AG08396 (cell line): ENCODE measurements around the gene PEAK1.

Experiments used
- DNase-seq: peaks from one replicate; pipeline ENCODE4 v3.0.0; 2012; ENCODE audit warnings: low spot score, mixed read lengths

PEAK1 gene

DNA sequence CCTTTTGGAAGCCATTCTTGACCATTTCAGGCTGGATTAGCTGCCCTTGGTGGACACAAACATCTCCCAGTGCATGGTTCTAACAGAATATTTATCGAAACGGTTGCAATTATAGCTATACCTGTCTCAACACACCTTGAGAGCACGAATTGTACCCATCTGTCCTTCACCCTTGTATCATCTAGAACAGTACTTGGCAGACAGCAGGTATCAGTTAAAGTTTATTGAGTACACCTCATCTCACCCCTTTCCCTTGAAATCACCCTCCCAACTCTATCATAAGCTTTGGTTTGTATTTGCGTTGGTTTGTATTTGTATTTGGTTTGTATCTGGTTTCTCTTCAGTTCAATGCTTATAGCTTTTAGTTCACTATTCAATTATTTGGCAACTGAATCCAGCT lies 361.4 kb downstream of the PEAK1 start:
- DNase-seq = no peak

DNA sequence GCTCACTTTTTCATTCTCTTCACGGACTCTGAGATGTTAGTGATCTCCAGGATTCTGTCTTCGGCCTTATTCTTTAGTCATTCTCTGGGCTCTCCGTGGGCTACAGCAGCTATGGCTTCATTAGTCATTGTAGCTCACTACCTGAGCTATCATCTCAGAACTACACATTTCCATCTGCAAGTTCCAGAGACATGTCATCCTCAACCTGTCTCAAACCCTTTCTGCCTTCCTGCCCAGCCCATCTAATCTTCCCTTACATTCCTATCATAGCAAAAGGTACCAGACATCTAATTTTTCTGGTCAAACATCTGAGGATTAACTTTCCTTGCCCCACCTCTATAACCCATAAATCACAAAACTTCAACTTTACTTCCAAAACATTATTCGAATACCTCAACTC lies 362.2 kb downstream of the PEAK1 start:
- DNase-seq = no peak

DNA sequence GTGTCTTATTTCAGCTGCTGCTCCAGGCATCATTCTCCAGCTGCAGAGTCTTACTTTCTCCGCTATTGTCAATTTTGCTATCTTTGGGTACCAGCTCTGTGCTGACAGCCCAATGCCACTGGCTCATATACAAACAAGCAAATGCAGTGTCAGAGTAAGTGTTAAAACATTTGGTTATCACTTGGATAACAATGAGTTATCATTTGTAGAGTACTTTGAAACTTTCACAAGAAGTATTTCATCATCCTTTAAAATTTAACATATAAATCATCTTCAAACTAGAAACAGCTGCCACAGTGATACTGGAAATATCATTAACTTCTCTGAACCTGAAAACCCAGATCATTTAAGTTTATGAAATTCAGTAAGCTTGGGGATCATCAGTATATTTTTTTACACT lies 362.8 kb downstream of the PEAK1 start:
- no peak for DNase-seq

GRCh38 chr15:77053709-77054108 lies 366.2 kb downstream of the PEAK1 start:
- no peak for DNase-seq

DNA sequence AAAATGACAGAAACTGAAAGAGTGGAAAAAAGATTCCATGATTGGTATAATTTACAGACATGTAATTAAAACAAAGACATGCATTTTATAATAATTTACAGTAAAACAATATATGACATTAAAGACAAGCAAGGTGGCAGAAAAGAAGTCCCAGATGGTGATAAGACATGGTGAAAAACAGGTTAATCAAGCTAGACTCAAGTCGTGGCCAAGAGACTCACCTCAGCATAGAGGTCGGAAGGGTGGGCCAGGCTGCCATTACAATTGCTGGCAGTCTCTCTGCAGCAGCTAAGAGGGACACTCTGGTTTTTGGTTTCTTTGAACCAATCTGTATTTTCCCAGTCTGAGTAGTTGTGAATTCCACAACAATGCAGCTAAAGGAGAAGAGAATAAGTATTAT lies 367.3 kb downstream of the PEAK1 start:
- no peak for DNase-seq
